Measurements from ENCODE around the gene PBX3.

DNA sequence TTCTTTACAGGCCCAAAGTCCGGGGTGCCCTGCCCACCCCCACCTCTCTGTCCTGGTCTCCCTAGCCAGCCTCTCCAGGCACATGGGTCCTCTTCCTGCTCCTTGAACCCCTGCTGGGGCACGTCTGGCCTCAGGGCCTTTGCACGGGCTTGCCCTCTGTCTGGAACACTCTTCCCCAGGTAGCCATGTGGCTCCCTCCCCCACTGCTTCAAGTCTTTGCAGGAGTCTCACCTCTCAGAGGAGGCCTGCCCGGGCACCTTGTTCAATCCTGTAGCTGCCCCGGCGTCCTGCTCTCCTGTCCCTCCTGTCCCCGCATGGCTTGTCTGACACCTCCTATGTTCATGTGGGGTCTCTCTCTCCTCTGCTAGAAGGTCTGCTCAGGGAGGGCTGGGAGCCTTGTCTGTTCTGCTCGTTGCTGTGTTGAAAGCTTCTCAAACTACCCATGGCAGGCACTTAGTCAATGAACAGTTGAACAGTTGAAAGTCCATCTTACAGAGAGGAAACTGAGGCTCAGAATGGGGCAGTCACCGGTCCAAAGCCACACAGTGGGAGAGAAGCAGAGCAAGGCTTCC, 241.4 kb downstream of the PBX3 start:
- no peak for TF ChIP-seq TCF7L2 (IDR thresholded peaks at IDR 0.05; ENCODE audit: low read depth, low read length)
- no peak for TF ChIP-seq POLR2AphosphoS5 (IDR thresholded peaks at IDR 0.05; ENCODE audit: low read depth, low read length)
